ACC112 (cell line): ENCODE results near the gene TMC2.

ENCODE experiments used
- H2AFZ ChIP-seq: fragments of 200-600 bp; sonication (generic); one replicate; pipeline ENCODE4 v1.6.0; 2017; ENCODE audit warnings: antibody characterized with exemption, low read length; ENCODE audit not compliant: unreplicated experiment
- H3K27ac ChIP-seq: fragments of 200-600 bp; sonication (generic); 2 replicates; pipeline ENCODE4 v1.5.1; 2014; ENCODE audit warnings: low read depth, mild to moderate bottlenecking, antibody characterized with exemption, low read length, moderate library complexity
- H3K27me3 ChIP-seq: fragments of 200-600 bp; sonication (generic); 2 replicates; pipeline ENCODE4 v1.6.1; 2014; ENCODE audit warnings: mild to moderate bottlenecking, antibody characterized with exemption, low read length, moderate library complexity, mixed read lengths; ENCODE audit not compliant: insufficient read depth
- H3K36me3 ChIP-seq: fragments of 200-600 bp; sonication (generic); 2 replicates; pipeline ENCODE4 v1.6.1; 2016; ENCODE audit warnings: mild to moderate bottlenecking, antibody characterized with exemption, low read length, moderate library complexity, mixed read lengths; ENCODE audit not compliant: insufficient read depth
- H3K4me1 ChIP-seq: fragments of 200-600 bp; sonication (generic); one replicate; pipeline ENCODE4 v1.6.1; 2016; ENCODE audit warnings: low read length, mixed read lengths; ENCODE audit not compliant: insufficient read depth, unreplicated experiment, control insufficient read depth
- H3K4me3 ChIP-seq: fragments of 200-600 bp; sonication (generic); 2 replicates; pipeline ENCODE4 v1.5.1; 2014; ENCODE audit warnings: mild to moderate bottlenecking, low read depth, low read length
- H3K79me2 ChIP-seq: fragments of 200-600 bp; sonication (generic); one replicate; pipeline ENCODE4 v1.6.0; 2016; ENCODE audit warnings: low read length; ENCODE audit not compliant: control insufficient read depth, unreplicated experiment, insufficient read depth

Gene TMC2

DNA sequence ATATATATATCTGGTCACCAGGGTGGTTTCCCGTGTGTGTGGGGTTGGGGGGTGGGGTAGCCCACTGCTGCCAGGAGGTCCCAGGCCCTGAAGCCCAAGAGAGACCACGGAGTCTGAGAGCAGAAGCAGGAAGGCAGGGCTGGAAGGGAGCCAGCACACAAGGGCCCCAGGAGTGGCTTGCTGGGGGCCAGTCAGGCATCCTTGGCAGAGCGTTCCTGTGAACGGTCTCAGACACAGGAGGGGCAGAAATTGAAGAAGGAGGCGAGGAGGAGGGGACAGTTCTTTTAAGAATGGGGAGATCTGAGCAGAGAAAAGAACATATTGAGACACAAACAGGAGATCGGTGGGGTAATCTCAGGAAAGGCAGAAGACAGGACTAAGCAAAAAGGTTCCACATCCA, 154.3 kb downstream of the TMC2 start:
- Histone ChIP-seq H3K36me3 (no peaks in the 10 kb centered on the region), H3K27ac (no peak overlapping the region), H3K4me3 (no peak overlapping the region), H3K79me2 (no peaks in the 10 kb centered on the region), H3K27me3 (peaks cover 67% of the 10 kb centered on the region), H3K4me1 (no peaks in the 10 kb centered on the region), H2AFZ (no peak overlapping the region)

DNA sequence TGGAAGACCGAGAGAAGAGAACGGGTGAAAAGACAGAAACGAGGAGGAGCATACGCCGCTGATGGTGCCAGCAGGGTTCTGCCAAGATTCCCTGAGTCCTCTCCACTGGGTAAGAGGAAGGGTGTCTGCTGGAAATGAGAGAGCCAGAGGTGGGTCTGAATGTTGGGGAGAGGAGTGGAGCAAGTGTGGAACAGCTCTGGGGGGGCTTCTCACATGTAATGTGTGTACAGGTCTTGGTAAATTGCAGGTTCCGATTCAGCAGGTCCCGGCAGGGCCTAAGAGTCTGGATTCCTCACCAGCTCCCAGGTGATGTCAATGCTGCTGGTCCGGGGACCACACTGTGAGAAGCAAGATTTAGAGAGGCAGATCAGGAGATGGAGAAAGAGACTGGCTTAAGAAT, 154.8 kb downstream of the TMC2 start:
- Histone ChIP-seq H3K36me3 (no peaks in the 10 kb centered on the region), H2AFZ (no peak overlapping the region), H3K27ac (no peak overlapping the region), H3K4me3 (no peak overlapping the region), H3K79me2 (no peaks in the 10 kb centered on the region), H3K4me1 (no peaks in the 10 kb centered on the region), H3K27me3 (peaks cover 67% of the 10 kb centered on the region)
